Muscle layer of duodenum (tissue), 2 donors: ENCODE data around the gene PABPN1.

Source experiments
- H3K27ac ChIP-seq: one replicate; pipeline ENCODE4 v1.7.0; 2013; ENCODE audit warnings: mild to moderate bottlenecking, low read length
- H3K27me3 ChIP-seq: one replicate; pipeline ENCODE4 v1.7.0; 2013; ENCODE audit warnings: low read depth, mild to moderate bottlenecking, control low read depth, low read length
- H3K36me3 ChIP-seq, 2 donors: one replicate each; pipeline ENCODE4 v1.7.0; 2013; ENCODE audit warnings: low read length in 2 of 2, control low read depth in 1 of 2, mild to moderate bottlenecking in 1 of 2; ENCODE audit not compliant: insufficient read depth in 2 of 2, control insufficient read depth in 1 of 2
- H3K4me1 ChIP-seq, 2 donors: one replicate each; pipeline ENCODE4 v1.7.0; 2013; ENCODE audit warnings: low read length in 2 of 2, mild to moderate bottlenecking in 2 of 2, control low read depth in 1 of 2, moderate library complexity in 1 of 2; ENCODE audit not compliant: insufficient read depth in 2 of 2, control insufficient read depth in 1 of 2
- H3K4me3 ChIP-seq, 2 donors: one replicate each; pipeline ENCODE4 v1.7.0; 2013; ENCODE audit warnings: low read length in 2 of 2, low read depth in 1 of 2, mild to moderate bottlenecking in 1 of 2
- H3K9me3 ChIP-seq, 2 donors: one replicate each; pipeline ENCODE4 v1.7.0; 2013; ENCODE audit warnings: low read length in 2 of 2, control low read depth in 1 of 2, mild to moderate bottlenecking in 1 of 2; ENCODE audit not compliant: control insufficient read depth in 1 of 2
- donor health status: healthy.

The PABPN1 gene

DNA sequence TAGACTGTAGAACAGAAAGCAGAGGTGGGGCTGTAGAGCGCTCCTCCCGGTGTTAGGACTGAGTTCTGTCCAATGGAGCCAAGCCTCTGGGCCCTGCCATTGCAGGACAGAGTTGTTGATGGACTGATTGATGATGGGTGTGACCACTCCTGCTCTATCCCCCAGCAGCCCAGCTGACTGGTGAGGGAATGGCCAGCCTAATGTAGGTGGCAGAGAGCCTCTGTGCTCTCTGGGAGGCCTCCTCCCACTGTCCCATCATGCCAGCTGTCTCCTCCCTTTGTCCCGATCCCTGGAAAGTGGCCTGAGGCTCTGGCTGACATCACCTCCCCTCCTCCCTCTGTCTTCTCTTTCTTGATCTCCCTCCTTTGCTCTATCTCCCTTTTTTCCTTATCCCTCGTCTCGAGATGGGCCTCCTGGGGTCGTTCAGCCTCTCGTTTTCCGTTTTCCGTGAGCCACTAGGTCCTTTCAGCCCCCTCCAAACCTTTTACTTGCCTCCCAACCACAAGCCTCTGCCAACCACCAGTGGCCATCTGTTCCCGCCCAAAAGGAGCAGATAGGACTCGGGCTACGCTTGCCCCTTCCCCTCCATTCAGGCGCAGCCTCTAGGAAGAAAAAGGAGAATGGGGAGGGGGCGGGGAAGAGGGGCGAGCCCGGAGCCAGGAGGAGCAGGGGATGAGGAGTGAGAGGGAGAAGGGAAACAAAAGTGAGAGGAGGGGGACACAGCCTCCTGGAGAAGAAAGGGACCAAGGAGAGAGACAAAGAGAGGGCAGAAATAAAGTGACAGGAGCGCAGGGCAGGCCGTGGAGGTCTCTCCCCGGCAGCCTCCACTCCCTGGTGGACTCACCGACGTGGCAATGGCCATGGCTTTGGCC, 43.1 kb downstream of the PABPN1 start:
- peak overlapping the region; percentile 57 to 74 for H3K4me3 ChIP-seq
- H3K27ac ChIP-seq, result peak overlapping the region; percentile 86
- no peaks in the 10 kb centered on the region for H3K27me3 ChIP-seq
- peaks cover 0 to 19% of the 10 kb centered on the region in 2 donors for H3K36me3 ChIP-seq
- peaks cover 10 to 54% of the 10 kb centered on the region in 2 donors for H3K4me1 ChIP-seq
- no peaks in the 10 kb centered on the region for H3K9me3 ChIP-seq

DNA sequence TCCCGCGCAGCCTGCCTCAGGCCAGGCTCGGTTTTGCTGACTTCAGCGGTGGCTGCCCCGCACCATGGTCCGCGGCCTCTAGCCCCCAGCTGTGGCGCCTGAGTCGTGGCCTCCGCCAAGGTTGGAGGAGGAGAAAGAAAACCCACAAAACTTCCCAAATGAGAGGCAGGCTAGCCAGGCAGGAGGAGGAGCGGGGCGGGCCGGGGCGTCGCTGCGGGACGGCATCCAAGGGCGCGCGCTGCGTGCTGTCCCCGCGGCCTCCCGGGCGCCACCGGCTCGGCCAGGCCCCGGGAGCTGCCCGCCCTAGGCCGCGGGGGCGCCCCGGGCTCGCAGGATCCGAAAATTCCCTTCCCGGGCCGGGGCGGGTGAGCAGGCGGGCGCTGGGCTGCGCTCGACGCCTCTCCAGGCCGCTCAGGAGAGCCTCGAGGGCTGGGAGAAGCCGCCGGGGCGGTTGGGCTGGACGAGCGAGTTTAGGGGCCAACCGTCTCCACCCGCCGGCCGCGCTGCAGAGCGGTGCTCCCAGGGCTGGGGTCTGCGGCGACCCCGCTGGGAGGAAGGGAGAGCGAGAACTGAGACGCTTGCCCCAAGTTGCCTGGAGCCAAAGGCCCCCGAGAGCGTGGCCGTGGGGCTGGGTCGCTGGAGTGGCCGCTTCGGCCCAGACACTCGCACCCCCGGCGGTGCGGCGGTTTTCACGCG, 43.9 kb downstream of the PABPN1 start, which contains the start of gene EFS:
TSS of gene EFS (minus strand) at position 137 of the 696 bp plus-strand sequence. CDS start 147 bp downstream, outside the sequence.
- peak within 1 kb of the TSS; percentile 86 for H3K27ac ChIP-seq
- no peaks in the 10 kb centered on the region for H3K9me3 ChIP-seq
- H3K4me1 ChIP-seq, result peaks cover 10 to 46% of the 10 kb centered on the region in 2 donors
- H3K27me3 ChIP-seq, result no peaks in the 10 kb centered on the region
- peak within 1 kb of the TSS; percentile 57 to 74 for H3K4me3 ChIP-seq
- H3K36me3 ChIP-seq, result peaks cover 0 to 11% of the 10 kb centered on the region in 2 donors

DNA sequence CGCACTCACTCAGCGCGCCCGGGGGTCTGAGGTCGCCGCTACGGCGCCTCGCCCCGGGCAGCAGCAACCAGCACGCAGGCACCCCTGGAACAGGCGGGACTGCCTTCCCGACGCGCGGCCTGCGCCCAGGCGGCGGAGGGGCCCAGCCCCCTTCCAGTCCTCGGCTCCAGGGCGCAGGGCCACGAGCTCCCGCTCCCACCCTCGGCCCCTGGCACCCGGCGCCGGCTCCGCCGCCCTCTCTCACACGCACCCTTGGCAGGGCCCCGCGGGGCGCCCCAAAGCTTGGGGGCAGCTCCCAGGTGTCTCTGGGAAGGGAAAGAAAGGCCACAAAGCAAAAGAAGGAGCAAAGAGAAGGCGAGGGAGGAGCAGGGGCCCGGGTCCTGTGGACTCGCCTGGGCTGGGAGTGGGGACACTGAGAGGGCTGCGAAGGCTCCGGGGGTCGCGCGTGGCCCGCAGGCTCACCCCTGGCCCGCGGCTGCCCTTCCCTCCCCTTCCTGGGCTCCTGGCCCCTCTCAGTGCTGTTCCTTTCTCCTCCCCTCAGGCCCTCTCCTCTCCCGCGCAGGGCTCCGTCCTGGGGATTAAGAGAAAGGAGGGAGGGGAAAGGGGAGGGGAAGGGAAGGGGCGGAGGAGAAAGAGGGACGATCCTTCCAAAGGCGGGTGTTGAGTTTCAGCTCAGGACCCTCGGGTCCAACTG, 44.6 kb downstream of the PABPN1 start:
- peak overlapping the region; percentile 67 for H3K27ac ChIP-seq
- H3K36me3 ChIP-seq, result peaks cover 0 to 6% of the 10 kb centered on the region in 2 donors
- H3K4me1 ChIP-seq, result peaks cover 10 to 41% of the 10 kb centered on the region in 2 donors
- H3K27me3 ChIP-seq, result no peaks in the 10 kb centered on the region
- H3K4me3 ChIP-seq, result peak overlapping the region; percentile 16 to 74
- H3K9me3 ChIP-seq, result no peaks in the 10 kb centered on the region

GRCh38 chr14:23366426-23366921, 45.2 kb downstream of the PABPN1 start:
- H3K27ac ChIP-seq, result peak overlapping the region; percentile 72
- peaks cover 10 to 36% of the 10 kb centered on the region in 2 donors for H3K4me1 ChIP-seq

GRCh38 chr14:23370221-23370620, 49.0 kb downstream of the PABPN1 start:
- Histone ChIP-seq H3K27ac (no peak overlapping the region), H3K9me3 (no peaks in the 10 kb centered on the region), H3K27me3 (no peaks in the 10 kb centered on the region), H3K36me3 (no peaks in the 10 kb centered on the region), H3K4me1 (peaks cover 3 to 12% of the 10 kb centered on the region in 2 donors), H3K4me3 (no peak overlapping the region)

More at GRCh38 chr14:23366426-23366921, 45.2 kb downstream of the PABPN1 start:
- no peaks in the 10 kb centered on the region for H3K27me3 ChIP-seq
- H3K9me3 ChIP-seq, result no peaks in the 10 kb centered on the region
- peak overlapping the region in 1 of 2 donors; percentile 74 for H3K4me3 ChIP-seq
- H3K36me3 ChIP-seq, result peaks cover 0 to 6% of the 10 kb centered on the region in 2 donors

GRCh38 chr14:23371865-23372264, 50.6 kb downstream of the PABPN1 start:
- H3K27me3 ChIP-seq, result no peaks in the 10 kb centered on the region
- H3K9me3 ChIP-seq, result no peaks in the 10 kb centered on the region
- H3K36me3 ChIP-seq, result no peaks in the 10 kb centered on the region
- peaks cover 2 to 11% of the 10 kb centered on the region in 2 donors for H3K4me1 ChIP-seq
- H3K4me3 ChIP-seq, result no peak overlapping the region
- H3K27ac ChIP-seq, result no peak overlapping the region

GRCh38 chr14:23372509-23372908, 51.3 kb downstream of the PABPN1 start, which contains the start of gene IL25:
Gene IL25 (plus strand): TSS chr14:23372809.
- H3K9me3 ChIP-seq, result no peaks in the 10 kb centered on the region
- no peak within 1 kb of the TSS for H3K4me3 ChIP-seq
- H3K27me3 ChIP-seq, result no peaks in the 10 kb centered on the region
- no peak within 1 kb of the TSS for H3K27ac ChIP-seq
- peaks cover 0 to 6% of the 10 kb centered on the region in 2 donors for H3K4me1 ChIP-seq
- no peaks in the 10 kb centered on the region for H3K36me3 ChIP-seq

DNA sequence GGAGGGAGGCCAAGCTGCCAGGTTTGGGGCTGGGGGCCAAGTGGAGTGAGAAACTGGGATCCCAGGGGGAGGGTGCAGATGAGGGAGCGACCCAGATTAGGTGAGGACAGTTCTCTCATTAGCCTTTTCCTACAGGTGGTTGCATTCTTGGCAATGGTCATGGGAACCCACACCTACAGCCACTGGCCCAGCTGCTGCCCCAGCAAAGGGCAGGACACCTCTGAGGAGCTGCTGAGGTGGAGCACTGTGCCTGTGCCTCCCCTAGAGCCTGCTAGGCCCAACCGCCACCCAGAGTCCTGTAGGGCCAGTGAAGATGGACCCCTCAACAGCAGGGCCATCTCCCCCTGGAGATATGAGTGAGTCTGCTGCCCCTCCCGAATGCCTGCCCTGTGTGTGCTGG, 51.8 kb downstream of the PABPN1 start:
- no peak overlapping the region for H3K4me3 ChIP-seq
- H3K27ac ChIP-seq, result no peak overlapping the region
- no peaks in the 10 kb centered on the region for H3K36me3 ChIP-seq
- H3K27me3 ChIP-seq, result no peaks in the 10 kb centered on the region
- H3K9me3 ChIP-seq, result no peaks in the 10 kb centered on the region
- peaks cover 0 to 5% of the 10 kb centered on the region in 2 donors for H3K4me1 ChIP-seq
